ENCODE results near the gene ITPK1.
A peak's percentile ranks its signal among the peaks of the same experiment; 100 is the strongest.

Gene ITPK1

DNA sequence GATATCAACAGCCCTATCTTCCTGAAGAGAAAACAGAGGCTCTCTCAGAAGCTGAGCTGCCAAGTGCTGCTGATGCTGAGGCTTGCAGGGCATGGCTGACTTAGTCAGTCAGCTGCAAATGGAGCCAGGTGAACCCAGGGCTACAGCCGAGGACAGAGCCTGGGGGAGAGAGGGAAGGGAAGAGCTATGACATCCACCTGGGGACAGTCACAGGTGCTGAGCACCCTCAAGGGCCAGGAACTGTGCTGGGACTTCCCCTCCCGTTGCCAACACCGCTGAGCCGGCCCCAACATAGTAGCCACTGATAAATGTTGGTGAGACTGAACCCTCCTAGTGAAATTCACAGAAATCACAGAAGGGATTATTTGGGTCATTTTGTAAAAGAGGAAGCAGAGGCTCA is 199.5 kb downstream of the ITPK1 start:
- DNase-seq = no peak

DNA sequence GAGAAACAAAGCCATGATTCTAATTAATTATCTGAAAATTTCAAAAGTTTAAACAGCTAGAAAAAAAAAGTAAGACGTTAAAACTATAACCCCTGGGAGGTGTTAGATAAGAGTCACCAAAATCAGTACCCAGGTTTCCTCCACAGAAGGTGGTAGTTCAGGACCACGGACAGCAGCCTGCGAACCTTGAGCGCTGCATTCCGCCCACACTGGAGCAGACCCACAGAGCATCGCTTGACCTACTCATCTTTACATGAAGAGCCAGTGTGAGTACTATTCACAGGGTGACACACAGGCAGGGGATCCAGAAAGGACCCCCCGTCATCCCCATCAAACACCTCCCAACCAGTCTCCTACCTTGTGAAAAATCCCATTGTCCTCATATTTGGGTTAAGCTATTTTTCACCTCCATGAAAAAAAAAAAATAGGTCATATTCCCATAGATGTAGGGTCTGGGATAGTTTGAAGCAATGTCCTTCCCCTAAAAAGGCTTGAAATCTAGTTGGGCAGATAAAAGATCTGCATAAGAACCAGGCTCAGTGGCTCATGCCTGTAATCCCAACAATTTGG is 201.6 kb downstream of the ITPK1 start:
- peak; percentile 37 to 71 (median 63) for DNase-seq

DNA sequence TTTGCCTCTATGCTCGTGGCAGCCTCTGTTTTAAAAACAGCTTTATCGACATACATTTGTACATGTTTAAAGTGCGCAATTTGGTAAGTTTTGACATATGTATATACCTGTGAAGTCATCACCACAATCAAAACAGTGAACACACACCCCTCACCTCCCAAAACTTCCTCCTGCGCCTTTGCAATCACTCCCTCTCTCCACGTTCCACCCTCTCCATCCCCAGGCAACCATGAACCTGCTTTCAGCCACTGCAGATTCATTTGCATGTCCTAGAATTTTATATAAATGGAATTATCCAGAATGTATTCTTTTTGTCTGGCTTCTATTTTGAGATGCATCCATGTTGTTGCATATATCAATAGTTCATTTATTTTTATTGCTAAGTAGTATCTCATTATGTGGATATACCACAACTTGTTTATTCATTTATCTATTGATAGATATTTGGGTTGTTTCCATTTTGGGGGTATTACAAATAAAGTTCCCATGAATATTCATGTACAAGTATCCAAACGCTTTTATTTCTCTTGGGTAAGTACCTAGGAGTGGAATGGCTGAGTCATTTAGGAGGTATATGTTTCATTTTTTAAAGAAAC is 208.3 kb downstream of the ITPK1 start:
- DNase-seq = no peak

DNA sequence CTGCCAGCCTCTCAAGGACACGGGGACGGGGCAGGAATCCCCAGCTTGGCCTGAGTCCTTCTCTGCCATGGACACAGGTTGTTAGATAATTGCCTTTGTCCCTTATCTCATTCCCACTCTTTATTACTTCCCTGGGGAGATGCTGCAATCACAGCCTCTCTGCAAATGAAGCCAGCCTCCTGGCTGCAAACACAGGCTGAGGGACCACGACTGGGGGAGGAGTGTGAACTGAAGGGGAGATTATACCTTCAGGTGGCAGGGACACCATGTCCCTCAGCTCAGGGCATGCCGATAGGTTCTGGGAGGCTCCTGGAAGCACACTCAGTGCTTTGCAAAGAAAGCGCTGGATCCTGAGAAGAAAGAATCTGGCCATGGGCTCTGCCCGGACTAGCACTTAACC is 208.9 kb downstream of the ITPK1 start:
- DNase-seq = no peak

DNA sequence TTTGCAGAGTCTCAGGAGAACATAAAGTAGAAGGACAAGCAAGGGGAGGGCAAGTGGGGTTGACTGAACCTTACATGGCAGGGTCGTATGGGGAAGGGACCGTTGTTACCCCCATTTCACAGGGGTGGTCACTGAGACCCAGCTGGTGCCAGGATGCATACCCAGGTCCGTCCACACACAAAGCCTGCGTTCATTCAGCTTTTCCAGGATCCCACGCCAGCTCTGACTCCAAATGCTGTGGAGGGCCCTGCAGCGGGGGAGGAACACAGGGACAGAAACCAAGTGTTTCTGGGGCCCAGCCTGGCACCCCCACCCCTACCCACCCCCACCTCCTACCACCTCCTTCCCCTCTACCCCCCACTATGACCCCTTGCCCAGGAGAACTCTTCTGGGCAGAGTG is 209.3 kb downstream of the ITPK1 start:
- no peak for DNase-seq

DNA sequence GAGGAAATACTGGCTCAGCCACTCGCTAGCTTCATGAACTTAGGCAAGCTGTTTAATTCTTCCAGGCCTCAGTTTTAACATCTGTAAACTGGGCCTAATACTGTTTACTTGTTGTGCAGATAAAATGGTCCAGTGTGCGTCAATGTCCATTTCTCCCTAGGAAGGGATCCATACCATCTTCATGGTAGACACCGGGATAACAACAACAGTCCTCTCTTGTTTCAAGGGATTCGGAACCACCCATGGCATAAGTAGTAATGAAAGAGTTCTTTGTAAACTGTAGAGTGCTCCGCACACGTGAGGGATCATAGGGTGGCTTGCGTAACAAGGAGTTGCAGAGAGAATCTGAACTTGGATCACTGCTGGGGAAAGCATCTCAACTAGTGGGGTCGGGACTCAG is 210.1 kb downstream of the ITPK1 start:
- DNase-seq = no peak

DNA sequence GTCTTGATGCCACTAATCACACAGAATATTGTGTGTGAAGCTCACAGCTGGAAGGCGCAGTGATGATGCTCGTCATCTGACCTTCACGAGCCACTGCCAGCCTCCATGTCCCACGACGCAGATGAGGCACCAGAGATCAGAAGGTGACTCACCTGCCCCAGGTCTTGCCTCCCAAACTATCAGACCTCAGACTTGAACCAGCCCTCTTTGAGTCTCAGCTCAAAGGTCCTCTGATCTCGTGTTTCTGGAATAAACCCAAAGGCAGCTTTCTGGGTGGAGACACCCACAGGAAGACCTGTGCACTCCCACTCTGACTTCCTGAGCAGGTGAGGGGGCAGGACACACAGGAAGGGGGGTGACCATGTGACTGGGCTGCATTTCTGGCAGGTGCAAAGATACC is 212.4 kb downstream of the ITPK1 start:
- no peak for DNase-seq

DNA sequence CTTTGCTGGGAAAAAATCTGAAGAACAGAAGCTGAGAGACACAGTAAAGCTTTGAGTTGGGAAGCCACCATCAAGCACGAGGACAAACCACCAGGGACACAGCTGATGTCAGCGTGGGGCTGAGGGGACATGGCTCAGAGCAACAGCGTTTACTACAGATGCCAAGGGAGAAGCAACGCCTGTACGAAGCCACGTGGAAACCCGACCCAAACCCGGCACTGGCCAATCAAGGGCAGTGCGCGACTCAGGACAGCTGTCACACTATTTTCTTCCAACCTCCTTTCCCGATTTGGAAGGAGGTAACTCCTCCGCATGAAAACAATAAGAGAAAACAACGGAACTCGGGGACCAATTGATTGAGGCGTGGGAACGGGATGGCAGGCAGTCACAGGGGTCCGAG is 213.0 kb downstream of the ITPK1 start:
- DNase-seq = no peak

DNA sequence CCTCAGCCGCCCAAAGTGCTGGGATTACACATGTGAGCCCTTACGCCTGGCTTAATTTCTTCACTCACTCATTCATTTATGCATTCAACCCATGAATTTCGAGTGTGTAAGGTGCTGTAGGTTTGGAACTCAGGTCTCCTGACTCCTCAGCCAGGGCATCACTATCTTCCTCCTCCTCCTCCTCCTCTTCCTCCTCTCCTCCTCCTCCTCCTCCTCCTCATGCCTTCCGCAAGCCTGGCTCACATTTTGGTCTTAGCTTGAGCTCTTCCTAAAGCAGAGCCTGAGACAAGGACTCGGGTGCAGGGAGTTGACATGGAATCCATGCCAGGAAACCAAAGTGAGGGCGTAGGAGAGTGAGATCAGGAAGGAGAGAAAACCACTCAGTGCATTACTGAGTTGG is 213.5 kb downstream of the ITPK1 start:
- no peak for DNase-seq

DNA sequence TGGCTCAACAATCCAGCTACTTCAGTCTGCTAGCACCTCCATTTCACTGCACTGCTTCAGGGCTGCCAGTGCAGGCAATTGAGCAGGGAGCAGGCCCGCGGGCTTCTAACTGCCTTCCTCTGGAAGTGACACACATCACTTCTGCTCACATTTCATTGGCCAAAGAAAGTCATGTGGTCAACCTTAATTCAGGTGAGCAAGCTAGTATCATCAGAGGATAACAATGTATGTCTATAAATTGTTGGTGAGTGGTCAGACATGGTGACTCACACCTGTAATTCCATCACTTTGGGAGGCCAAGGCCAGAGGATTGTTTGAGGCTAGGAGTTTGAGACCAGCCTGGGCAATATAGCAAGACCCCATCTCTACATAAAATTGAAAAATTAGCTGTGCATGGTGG is 215.1 kb downstream of the ITPK1 start:
- no peak for DNase-seq

DNA sequence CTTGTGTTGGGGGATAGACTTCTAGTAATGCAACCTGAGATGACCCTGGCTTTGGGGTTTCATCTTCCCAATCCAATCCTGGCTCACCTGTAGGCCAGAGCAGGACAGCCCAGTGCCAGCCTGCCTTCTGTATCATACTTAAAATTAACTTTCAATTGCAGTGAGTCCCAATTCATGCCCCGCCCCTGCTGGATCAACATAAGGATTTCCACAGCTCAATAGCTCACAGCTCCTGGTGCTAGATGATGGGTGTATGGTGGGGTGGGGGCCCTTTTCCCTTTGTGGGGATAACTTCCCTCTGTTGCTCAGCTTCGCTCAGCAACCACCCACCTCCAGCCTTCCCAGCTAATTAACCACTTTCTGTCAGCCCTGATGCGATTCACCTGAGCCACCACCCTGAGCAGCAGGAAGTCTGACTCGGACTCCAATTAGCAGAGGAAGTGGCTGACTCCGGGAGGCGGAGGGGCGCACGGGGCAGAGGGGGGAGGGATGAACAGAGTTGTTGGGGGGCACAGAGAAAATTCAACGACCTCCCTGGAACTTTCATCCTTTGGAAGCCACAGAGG is 217.1 kb downstream of the ITPK1 start:
- DNase-seq = no peak

DNA sequence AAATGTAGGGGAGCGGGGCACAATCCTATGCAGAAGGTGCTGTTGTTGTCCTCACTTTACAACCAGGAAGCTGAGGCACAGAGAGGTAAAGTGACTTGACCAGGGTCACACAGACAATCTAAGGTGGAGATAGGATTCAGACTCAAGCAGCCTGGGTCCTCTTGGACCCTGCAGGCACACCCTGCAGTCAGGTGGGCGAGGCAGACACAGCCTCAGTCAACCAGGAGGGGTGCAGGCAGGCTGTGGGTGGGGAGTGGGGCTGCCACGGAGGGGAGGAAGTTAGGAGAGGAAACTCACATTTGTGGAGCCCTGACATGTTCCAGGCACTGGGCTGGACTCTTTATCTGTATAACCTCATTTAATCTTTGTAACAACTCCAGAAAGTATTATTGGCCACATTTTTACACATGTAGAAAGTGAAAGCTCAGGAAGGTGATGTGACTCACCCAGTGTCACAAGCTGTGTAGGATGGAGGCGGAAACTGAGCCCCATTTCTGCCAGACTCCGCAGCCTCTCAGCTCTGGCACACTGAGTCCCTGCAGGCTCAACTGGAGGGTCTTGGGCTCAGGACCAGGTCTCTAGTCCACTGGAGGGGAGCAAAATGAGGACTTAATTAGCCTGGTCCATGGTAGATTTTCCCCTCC is 217.7 kb downstream of the ITPK1 start:
- peak; percentile 19 to 54 (median 34) for DNase-seq

DNA sequence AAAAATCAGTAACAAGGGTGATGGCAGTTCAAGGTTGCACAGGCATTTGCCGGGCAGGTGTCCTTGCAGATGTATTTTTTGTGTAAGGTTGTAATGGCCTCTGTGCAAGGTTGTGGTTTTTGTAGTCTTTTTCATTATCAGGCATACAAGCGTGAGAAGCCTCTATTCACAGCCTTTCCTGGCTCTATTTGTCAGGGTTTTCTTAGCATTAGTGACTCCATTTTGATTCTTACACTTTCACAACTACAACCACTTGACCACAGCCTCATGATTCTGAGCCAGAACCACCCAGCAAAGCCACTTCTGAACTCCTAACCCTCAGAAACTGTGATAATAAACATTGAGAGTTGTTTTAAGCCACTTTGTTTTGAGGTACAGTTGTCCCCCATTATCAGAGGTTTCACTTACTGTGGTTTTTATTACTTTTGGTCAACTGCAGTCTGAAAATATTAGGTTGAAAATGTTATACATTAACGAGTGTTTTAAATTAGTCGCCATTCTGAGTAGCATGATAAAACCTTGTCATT is 220.3 kb downstream of the ITPK1 start:
- no peak for DNase-seq

DNA sequence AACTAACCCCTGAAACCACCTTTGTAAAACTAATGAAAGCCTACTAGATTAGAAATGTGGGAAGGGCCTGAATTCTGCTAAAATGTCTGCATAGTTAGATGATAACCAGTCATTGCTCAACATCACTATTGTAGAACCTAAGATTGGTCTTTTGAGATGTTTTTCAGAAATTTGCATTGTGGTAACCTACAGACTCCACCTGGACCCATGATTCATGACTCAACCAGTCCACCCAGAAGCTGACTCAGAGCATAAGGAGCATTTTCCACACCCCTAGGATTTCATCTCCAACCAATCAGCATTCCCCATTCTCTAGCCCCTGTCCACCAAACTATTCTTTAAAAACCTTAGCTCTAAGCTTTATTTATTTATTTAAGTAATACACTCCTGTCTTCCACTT is 223.1 kb downstream of the ITPK1 start:
- no peak for DNase-seq

DNA sequence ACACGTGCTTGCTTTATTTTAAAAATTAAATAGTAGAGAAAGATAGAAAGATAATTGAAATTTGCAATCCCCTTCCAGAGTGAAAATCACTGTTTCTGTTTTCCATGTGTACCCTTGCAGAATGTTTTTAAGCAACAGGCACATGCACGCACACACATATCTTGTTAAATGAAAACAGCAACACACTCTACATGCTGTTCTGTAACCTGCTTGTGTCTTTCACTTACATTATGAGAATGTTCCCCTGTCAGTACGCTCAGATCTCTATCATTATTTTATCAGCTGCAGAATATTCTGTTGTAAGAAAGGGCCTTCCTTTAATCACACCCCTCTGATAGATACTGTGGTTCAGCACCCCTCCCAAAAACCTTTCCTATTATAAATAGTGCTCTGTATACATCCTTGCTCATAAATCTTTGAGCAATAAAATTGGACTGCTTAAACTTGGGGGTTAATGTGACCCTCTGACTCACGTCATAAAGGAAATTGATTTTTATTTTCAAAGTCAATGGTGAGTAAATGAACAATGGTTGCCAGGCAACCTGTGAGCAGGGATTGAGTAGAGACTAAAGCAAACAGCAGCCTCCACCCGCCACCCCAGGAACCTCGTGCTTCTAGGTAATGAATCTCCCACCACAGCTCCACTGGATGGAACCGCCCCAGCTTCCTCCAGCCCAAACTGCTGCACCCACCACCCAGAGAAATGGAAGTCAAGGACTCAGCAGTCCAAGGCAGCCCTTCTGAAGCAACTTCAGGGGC is 224.7 kb downstream of the ITPK1 start:
- DNase-seq = no peak

DNA sequence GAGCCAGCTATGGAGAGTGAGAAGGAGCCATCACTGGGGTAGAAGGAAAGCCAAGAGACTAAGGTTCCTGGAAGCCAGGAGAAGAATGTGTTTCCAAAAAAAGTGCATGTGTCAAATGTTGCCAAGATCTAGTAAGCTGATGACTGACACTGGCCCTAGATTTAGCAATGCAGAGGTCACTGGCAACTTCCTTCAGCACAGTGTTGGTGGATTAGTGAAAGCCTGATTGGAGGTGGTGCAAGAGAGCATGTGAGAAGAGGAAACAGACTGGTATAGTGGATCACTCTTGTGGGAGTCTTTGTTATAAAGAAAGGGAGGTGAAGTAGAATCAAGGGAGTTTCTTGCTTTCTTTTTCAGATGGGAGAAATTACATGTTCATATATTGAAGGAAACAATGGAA is 226.8 kb downstream of the ITPK1 start:
- peak; percentile 73 to 83 (median 79) for DNase-seq

DNA sequence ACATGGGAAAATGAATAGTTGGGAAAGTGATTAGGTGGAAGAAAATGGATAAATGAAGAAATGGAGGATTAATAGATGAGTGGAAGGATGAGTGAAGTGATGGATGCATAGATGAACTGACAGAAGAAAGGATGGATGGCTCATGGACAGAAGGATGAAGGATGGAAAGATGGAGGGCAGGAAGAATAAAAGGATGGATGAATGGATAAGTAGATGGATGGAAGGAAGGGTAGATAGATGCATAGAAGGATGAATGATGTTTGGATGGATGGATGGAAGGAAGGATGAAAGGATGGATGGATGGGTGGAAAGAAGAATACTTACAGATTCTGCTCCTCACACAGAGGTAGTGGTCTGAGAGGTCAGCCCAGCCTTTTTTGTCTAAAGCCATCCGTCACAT is 228.6 kb downstream of the ITPK1 start:
- no peak for DNase-seq

All from suppressor macrophage treated with lipopolysaccharide for 1 hour (primary cell).